IMR-90 (cell line): ENCODE results near the gene ODAD3. TPM values are rescaled to one million over a fixed set of nuclear protein-coding genes. Genes with fewer than 3 reads are reported as not detected.

Source experiments
- ATAC-seq: fragments of 200-7000 bp; cut with Tn5 transposase; 2 replicates; pipeline ENCODE4 v1.9.1; 2020; ENCODE audit warnings: low read depth, mild to moderate bottlenecking, moderate library complexity
- BruUV-seq: library from RNA; stranded (reverse); fragments of 400-500 nt; replicated peaks from 2 replicates; lab custom pipeline; 2021; lab: Mats Ljungman, UMichigan
- CTCF ChIA-PET: fragments of 300-600 bp; formaldehyde crosslinking; extraction: SDS; loops from one replicate; lab custom pipeline; 2021; ENCODE audit warnings: antibody characterized with exemption; lab: Yijun Ruan, JAX
- POLR2A ChIA-PET: fragments of 300-600 bp; sonication (Branson Sonifier 250); formaldehyde crosslinking; loops from one replicate; lab custom pipeline; 2022; ENCODE audit warnings: antibody characterized with exemption; ENCODE audit not compliant: unreplicated experiment; lab: Charles Lee
- DNase-seq: peaks from one replicate; pipeline ENCODE4 v3.0.0; 2013
- H2AFZ ChIP-seq: replicated peaks from 2 replicates; pipeline ENCODE3; 2013; ENCODE audit warnings: low read length, mild to moderate bottlenecking; ENCODE audit not compliant: poor library complexity
- H2AK5ac ChIP-seq: 2 replicates; pipeline ENCODE4 v1.6.1; 2013; ENCODE audit warnings: low read depth, low read length, inconsistent platforms
- H2AK9ac ChIP-seq: replicated peaks from 2 replicates; pipeline ENCODE3; 2013; ENCODE audit warnings: mild to moderate bottlenecking, low read depth, low read length, moderate library complexity; ENCODE audit not compliant: poor library complexity
- H2BK120ac ChIP-seq: 2 replicates; pipeline ENCODE4 v1.6.1; 2013; ENCODE audit warnings: low read depth, low read length, inconsistent platforms
- H2BK15ac ChIP-seq: 3 replicates; pipeline ENCODE4 v1.6.1; 2013; ENCODE audit warnings: low read depth, low read length, inconsistent platforms
- H2BK20ac ChIP-seq: 2 replicates; pipeline ENCODE4 v1.6.1; 2013; ENCODE audit warnings: low read depth, mild to moderate bottlenecking, inconsistent platforms, low read length, moderate library complexity
- H2BK5ac ChIP-seq: 2 replicates; pipeline ENCODE4 v1.6.1; 2013; ENCODE audit warnings: mild to moderate bottlenecking, low read depth, low read length, inconsistent platforms; ENCODE audit not compliant: poor library complexity, severe bottlenecking
- H3K14ac ChIP-seq: replicated peaks from 2 replicates; pipeline ENCODE4 v1.6.1; 2013; ENCODE audit warnings: low read depth, low read length, inconsistent platforms
- H3K18ac ChIP-seq: 2 replicates; pipeline ENCODE4 v1.6.1; 2013; ENCODE audit warnings: low read depth, low read length, control low read depth
- H3K23ac ChIP-seq: 2 replicates; pipeline ENCODE4 v1.6.1; 2013; ENCODE audit warnings: low read depth, low read length, inconsistent platforms
- H3K27ac ChIP-seq: 2 replicates; pipeline ENCODE4 v1.5.1; 2013; ENCODE audit warnings: mild to moderate bottlenecking, control low read depth, low read length; ENCODE audit not compliant: insufficient read depth
- H3K27me3 ChIP-seq: 2 replicates; pipeline ENCODE4 v1.6.1; 2013; ENCODE audit warnings: low read length; ENCODE audit not compliant: control insufficient read depth, insufficient read depth
- H3K36me3 ChIP-seq: 2 replicates; pipeline ENCODE4 v1.6.1; 2013; ENCODE audit warnings: low read length, mixed read lengths; ENCODE audit not compliant: control insufficient read depth, insufficient read depth
- H3K4ac ChIP-seq: 2 replicates; pipeline ENCODE4 v1.6.1; 2013; ENCODE audit warnings: low read depth, low read length, inconsistent platforms
- H3K4me1 ChIP-seq: 2 replicates; pipeline ENCODE4 v1.6.1; 2013; ENCODE audit warnings: low read length, mixed read lengths; ENCODE audit not compliant: control insufficient read depth, insufficient read depth
- H3K4me2 ChIP-seq: 2 replicates; pipeline ENCODE4 v1.6.1; 2013; ENCODE audit warnings: low read depth, mild to moderate bottlenecking, control low read depth, low read length, moderate library complexity
- H3K4me3 ChIP-seq: 2 replicates; pipeline ENCODE4 v1.5.1; 2013; ENCODE audit warnings: low read depth, mild to moderate bottlenecking, control low read depth, low read length, moderate library complexity; ENCODE audit not compliant: insufficient read depth
- H3K56ac ChIP-seq: 2 replicates; pipeline ENCODE4 v1.6.1; 2013; ENCODE audit warnings: low read length, inconsistent platforms; ENCODE audit not compliant: insufficient read depth; ENCODE audit errors: extremely low read depth
- H3K79me1 ChIP-seq, 2 experiments: 2 replicates each; pipeline ENCODE4 v1.6.1; 2013; ENCODE audit warnings: low read length in 2 of 2, inconsistent platforms in 1 of 2, low read depth in 1 of 2
- H3K9ac ChIP-seq: 2 replicates; pipeline ENCODE4 v1.6.1; 2013; ENCODE audit warnings: low read depth, low read length, control low read depth
- H3K9me1 ChIP-seq: 2 replicates; pipeline ENCODE4 v1.6.1; 2013; ENCODE audit warnings: low read length, inconsistent platforms; ENCODE audit not compliant: insufficient read depth
- H3K9me3 ChIP-seq: 2 replicates; pipeline ENCODE4 v1.6.1; 2013; ENCODE audit warnings: low read length; ENCODE audit not compliant: control insufficient read depth, insufficient read depth
- H4K20me1 ChIP-seq: 2 replicates; pipeline ENCODE4 v1.6.1; 2013; ENCODE audit warnings: low read length, inconsistent platforms; ENCODE audit not compliant: insufficient read depth
- H4K5ac ChIP-seq: 2 replicates; pipeline ENCODE4 v1.6.1; 2013; ENCODE audit warnings: mild to moderate bottlenecking, low read depth, low read length, control low read depth
- H4K8ac ChIP-seq, 2 experiments: 2 replicates each; pipeline ENCODE4 v1.6.1; 2013; ENCODE audit warnings: low read depth in 2 of 2, low read length in 2 of 2, control low read depth in 1 of 2, inconsistent platforms in 1 of 2
- H4K91ac ChIP-seq: 2 replicates; pipeline ENCODE4 v1.6.1; 2013; ENCODE audit warnings: low read depth, low read length, inconsistent platforms; ENCODE audit not compliant: insufficient read depth
- CHD1 ChIP-seq: IDR thresholded peaks from 2 replicates; pipeline ENCODE4 v1.6.1; 2012; ENCODE audit warnings: low read depth, low read length, improper control_type of control experiment
- FOS ChIP-seq: fragments of 150-350 bp; IDR thresholded peaks from 2 replicates; pipeline ENCODE4 v1.6.1; 2016; ENCODE audit warnings: low read depth, low read length
- MAZ ChIP-seq: IDR thresholded peaks from 2 replicates; pipeline ENCODE4 v1.6.1; 2012; ENCODE audit warnings: low read depth, mild to moderate bottlenecking, low read length, improper control_type of control experiment, moderate library complexity, borderline replicate concordance
- MXI1 ChIP-seq: IDR thresholded peaks from 2 replicates; pipeline ENCODE4 v1.6.1; 2012; ENCODE audit warnings: low read depth, mild to moderate bottlenecking, low read length, moderate library complexity, borderline replicate concordance
- NFE2L2 ChIP-seq: fragments of 150-350 bp; IDR thresholded peaks from 2 replicates; pipeline ENCODE4 v1.6.1; 2016; ENCODE audit warnings: low read depth, mild to moderate bottlenecking, low read length
- POLR2A ChIP-seq: IDR thresholded peaks from 2 replicates; pipeline ENCODE4 v1.6.1; 2012; ENCODE audit warnings: mild to moderate bottlenecking, low read depth, low read length
- USF2 ChIP-seq: fragments of 150-350 bp; IDR thresholded peaks from 2 replicates; pipeline ENCODE4 v1.6.1; 2017; ENCODE audit warnings: mild to moderate bottlenecking, antibody characterized with exemption, low read length, low read depth
- WGBS, 2 experiments: methylation state at CpG; one replicate each; pipeline versions ENCODE4 v1.1.5 to v1.1.7; 2013; ENCODE audit warnings: missing lambda C conversion rate in 2 of 2; ENCODE audit not compliant: insufficient read length in 1 of 2; ENCODE audit errors: extremely low coverage in 2 of 2; 5-methylcytosine and 5-hydroxymethylcytosine counted together
- dilution Hi-C: fragments of 300-500 bp; cut with HindIII; formaldehyde crosslinking; loops from one replicate; pipeline ENCODE4 v1.14.3; 2018; ENCODE audit warnings: low sequenced_read_pairs; ENCODE audit not compliant: unreplicated experiment
- in situ Hi-C: fragments of 300-500 bp; cut with MboI; formaldehyde crosslinking; loops from 3 replicates; pipeline ENCODE4 v1.14.3; 2019; ENCODE audit warnings: low sequenced_read_pairs, inconsistent platforms, mixed read lengths
- intact Hi-C: fragments of 100-400 bp; cut with micrococcal nuclease; formaldehyde crosslinking; loops from 2 replicates; pipeline ENCODE4 v1.10.0; 2022
- polyA plus RNA-seq, 3 experiments: library from polyadenylated mRNA; depleted of rRNA; stranded (reverse); fragments of >200 nt; gene quantifications; 2 replicates each; pipeline ENCODE4 v1.2.3, GENCODE V29; 2012; ENCODE audit warnings: low replicate concordance in 1 of 3
- total RNA-seq: library from RNA; depleted of rRNA; stranded (reverse); fragments of >200 nt; gene quantifications from 2 replicates; pipeline ENCODE4 v1.2.3, GENCODE V29; 2012

ODAD3 gene
- total and polyA plus RNA-seq, 2 of the 4 experiments (the other 2 are of a cell fraction): under 0.01 to 0.44 TPM

- H3K36me3 ChIP-seq: no peaks in the 10 kb centered on the region
- peak overlapping the region; percentile 11 for H2AFZ ChIP-seq
- no peak overlapping the region for H3K4me2 ChIP-seq
- H3K9me1 ChIP-seq: peaks cover 9% of the 10 kb centered on the region
- ChIA-PET POLR2A (no interaction called here), CTCF (no interaction called here)
- H4K91ac ChIP-seq: no peak overlapping the region
- TF ChIP-seq FOS: no peak
- TF ChIP-seq POLR2A: no peak
- TF ChIP-seq MXI1: no peak
- no peak for TF ChIP-seq MAZ
- no peak for TF ChIP-seq NFE2L2
- no peak for TF ChIP-seq USF2
- TF ChIP-seq CHD1: no peak
- H2BK5ac ChIP-seq: no peak overlapping the region
- intact Hi-C loops: no loop called here
- H2BK20ac ChIP-seq: no peak overlapping the region
- no peak overlapping the region for H4K5ac ChIP-seq
- DNase-seq: no peak
- no peak overlapping the region for H2BK15ac ChIP-seq
- dilution Hi-C loops: no loop called here
- no peaks in the 10 kb centered on the region for H3K79me1 ChIP-seq
- H4K8ac ChIP-seq: no peak overlapping the region
- in situ Hi-C loops: no loop called here
- no peak overlapping the region for H3K56ac ChIP-seq
- H3K14ac ChIP-seq: no peak overlapping the region
- H2AK5ac ChIP-seq: no peak overlapping the region
- H2BK120ac ChIP-seq: no peak overlapping the region
- no peaks in the 10 kb centered on the region for H3K9me3 ChIP-seq
- no peaks in the 10 kb centered on the region; the same call in 1 of the 2 replicates for H3K27me3 ChIP-seq
- no TSS peak for BruUV-seq
- no peaks in the 10 kb centered on the region for H3K4me1 ChIP-seq
- no peak overlapping the region for H3K18ac ChIP-seq
- H3K23ac ChIP-seq: no peak overlapping the region
- H3K4me3 ChIP-seq: no peak overlapping the region
- H4K20me1 ChIP-seq: peaks cover 8% of the 10 kb centered on the region; the same call in 1 of the 2 replicates
- H2AK9ac ChIP-seq: no peak overlapping the region
- ATAC-seq: no peak
- no peak overlapping the region for H3K4ac ChIP-seq
- no peak overlapping the region for H3K9ac ChIP-seq
- 80% methylated on average over 1 of the region's 12 CpGs; no CpG with 5 or more reads in 1 of the 2 experiments for WGBS, 2 experiments
- no peak overlapping the region for H3K27ac ChIP-seq
These were observed 28.5 kb upstream of the ODAD3 start for GRCh38 chr19:11463391-11463790.
